Measurements from ENCODE around the gene PMPCA.
"Not testable (repeated sequence)": the region's sequence is repeated elsewhere in the genome, so short reads cannot be mapped to it uniquely, and the experiment has no call there.

Gene PMPCA

GRCh38 chr9:136422876-136423275, 12.4 kb downstream of the PMPCA start:
- Histone ChIP-seq H3K4me1 (no peaks in the 10 kb centered on the region), H3K27me3 (no peaks in the 10 kb centered on the region), H3K9me3 (no peaks in the 10 kb centered on the region), H3K36me3 (peaks cover 79% of the 10 kb centered on the region), H3K4me3 (ENCODE audit: low read depth, low read length) (no peak overlapping the region)
- DNase-seq: no peak
- TF ChIP-seq CTCF (IDR thresholded peaks at IDR 0.05; ENCODE audit: low read depth, low read length): no peak

GRCh38 chr9:136423432-136424146, 13.1 kb downstream of the PMPCA start:
- no peak for DNase-seq
- TF ChIP-seq CTCF (IDR thresholded peaks at IDR 0.05; ENCODE audit: low read depth, low read length): no peak
- no peak overlapping the region for H3K4me3 ChIP-seq (ENCODE audit: low read depth, low read length)
- H3K27me3 ChIP-seq: no peaks in the 10 kb centered on the region
- H3K36me3 ChIP-seq: peaks cover 79% of the 10 kb centered on the region
- H3K9me3 ChIP-seq: no peaks in the 10 kb centered on the region
- no peaks in the 10 kb centered on the region for H3K4me1 ChIP-seq

GRCh38 chr9:136424750-136425362, 14.4 kb downstream of the PMPCA start:
- no peak for TF ChIP-seq CTCF (IDR thresholded peaks at IDR 0.05; ENCODE audit: low read depth, low read length)
- no peak for DNase-seq
- H3K36me3 ChIP-seq: peaks cover 78% of the 10 kb centered on the region
- H3K27me3 ChIP-seq: no peaks in the 10 kb centered on the region
- no peak overlapping the region for H3K4me3 ChIP-seq (ENCODE audit: low read depth, low read length)
- H3K9me3 ChIP-seq: no peaks in the 10 kb centered on the region
- H3K4me1 ChIP-seq: no peaks in the 10 kb centered on the region

- not testable (repeated sequence) for H3K4me3 ChIP-seq (ENCODE audit: low read depth, low read length); H3K4me1 ChIP-seq; H3K27me3 ChIP-seq; H3K9me3 ChIP-seq; DNase-seq
- H3K36me3 ChIP-seq: peaks cover 80% of the 10 kb centered on the region
Observed at GRCh38 chr9:136425367-136425766, 14.9 kb downstream of the PMPCA start.

GRCh38 chr9:136426787-136427186, 16.3 kb downstream of the PMPCA start:
- Histone ChIP-seq H3K36me3 (peaks cover 74% of the 10 kb centered on the region), H3K9me3 (no peaks in the 10 kb centered on the region), H3K27me3 (no peaks in the 10 kb centered on the region), H3K4me3 (ENCODE audit: low read depth, low read length) (no peak overlapping the region), H3K4me1 (no peaks in the 10 kb centered on the region)
- DNase-seq: no peak
- TF ChIP-seq CTCF (IDR thresholded peaks at IDR 0.05; ENCODE audit: low read depth, low read length): no peak

- peaks cover 64% of the 10 kb centered on the region for H3K36me3 ChIP-seq
- H3K9me3 ChIP-seq: no peaks in the 10 kb centered on the region
- H3K4me3 ChIP-seq (ENCODE audit: low read depth, low read length): no peak overlapping the region
- no peaks in the 10 kb centered on the region for H3K27me3 ChIP-seq
- no peak for DNase-seq
- no peaks in the 10 kb centered on the region for H3K4me1 ChIP-seq
- no peak for TF ChIP-seq CTCF (IDR thresholded peaks at IDR 0.05; ENCODE audit: low read depth, low read length)
Observed at GRCh38 chr9:136429075-136429628, 18.7 kb downstream of the PMPCA start.

Measured in BE2C (cell line).